HepG2 (cell line): ENCODE results near the gene MTFP1. TPM values are rescaled to one million over a fixed set of nuclear protein-coding genes. Genes with fewer than 3 reads are reported as not detected.
A peak's percentile ranks its signal among the peaks of the same experiment; 100 is the strongest.

Experiments
- CBX2 ChIP-seq, 2 experiments: fragments of 200-600 bp in 1 of 2; sonication (generic); formaldehyde crosslinking in 1 of 2; IDR thresholded peaks; 2 replicates each; pipeline versions ENCODE4 v1.7.0 to v1.8.1; 2018 to 2022; ENCODE audit warnings: low read depth in 2 of 2, low read length in 1 of 2, mild to moderate bottlenecking in 1 of 2, missing genetic modification reagents in 1 of 2
- FOSL1 ChIP-seq: sonication (generic); formaldehyde crosslinking; IDR thresholded peaks from 2 replicates; pipeline ENCODE4 v1.9.0; 2021; ENCODE audit warnings: missing genetic modification reagents, borderline replicate concordance
- GZF1 ChIP-seq: sonication (generic); formaldehyde crosslinking; IDR thresholded peaks from 2 replicates; pipeline ENCODE4 v1.5.1; 2020; ENCODE audit warnings: mild to moderate bottlenecking, missing genetic modification reagents
- HDAC1 ChIP-seq: sonication (generic); formaldehyde crosslinking; IDR thresholded peaks from 2 replicates; pipeline ENCODE4 v1.5.1; 2020; ENCODE audit warnings: mild to moderate bottlenecking, missing genetic modification reagents
- IKZF5 ChIP-seq: IDR thresholded peaks from 2 replicates; pipeline ENCODE4 v1.6.1; 2018; ENCODE audit warnings: missing genetic modification reagents, mild to moderate bottlenecking, missing compliant biosample characterization
- LRRFIP1 ChIP-seq: sonication (generic); formaldehyde crosslinking; conservative IDR thresholded peaks from 2 replicates; pipeline ENCODE4 v1.4.0; 2020; ENCODE audit warnings: missing genetic modification reagents
- MXI1 ChIP-seq: IDR thresholded peaks from 3 replicates; pipeline ENCODE4 v1.6.1; 2012; ENCODE audit warnings: low read depth, low read length, inconsistent platforms, borderline replicate concordance
- PITX1 ChIP-seq: sonication (generic); formaldehyde crosslinking; IDR thresholded peaks from 2 replicates; pipeline ENCODE4 v1.5.1; 2020; ENCODE audit warnings: mild to moderate bottlenecking, missing genetic modification reagents
- PREB ChIP-seq: sonication (generic); formaldehyde crosslinking; IDR thresholded peaks from 2 replicates; pipeline ENCODE4 v1.4.0; 2020; ENCODE audit warnings: missing genetic modification reagents
- SIN3A ChIP-seq: IDR thresholded peaks from 2 replicates; pipeline ENCODE4 v1.6.1; 2011; ENCODE audit warnings: low read depth, mild to moderate bottlenecking, control low read depth, low read length, borderline replicate concordance
- SIX4 ChIP-seq: sonication (generic); formaldehyde crosslinking; IDR thresholded peaks from 2 replicates; pipeline ENCODE4 v1.4.0; 2020; ENCODE audit warnings: missing genetic modification reagents
- ZEB1 ChIP-seq: IDR thresholded peaks from 2 replicates; pipeline ENCODE4 v1.6.1; 2012; ENCODE audit warnings: mild to moderate bottlenecking, low read depth, inconsistent platforms; ENCODE audit not compliant: insufficient replicate concordance
- ZNF101 ChIP-seq: sonication (generic); formaldehyde crosslinking; IDR thresholded peaks from 2 replicates; pipeline ENCODE4 v1.4.0; 2020; ENCODE audit warnings: mild to moderate bottlenecking, low read depth, missing genetic modification reagents, borderline replicate concordance
- ZNF124 ChIP-seq: sonication (generic); formaldehyde crosslinking; IDR thresholded peaks from 2 replicates; pipeline ENCODE4 v1.4.0; 2020; ENCODE audit warnings: missing genetic modification reagents
- ZNF138 ChIP-seq: sonication (generic); formaldehyde crosslinking; IDR thresholded peaks from 2 replicates; pipeline ENCODE4 v1.5.0; 2020; ENCODE audit warnings: mild to moderate bottlenecking, low read depth, missing genetic modification reagents
- ZNF468 ChIP-seq: sonication (generic); formaldehyde crosslinking; IDR thresholded peaks from 2 replicates; pipeline ENCODE4 v1.8.0; 2022; ENCODE audit warnings: mild to moderate bottlenecking, moderate library complexity, missing genetic modification reagents
- ZNF687 ChIP-seq: sonication (generic); formaldehyde crosslinking; IDR thresholded peaks from 2 replicates; pipeline ENCODE4 v1.5.1; 2020; ENCODE audit warnings: mild to moderate bottlenecking, missing genetic modification reagents, moderate library complexity
- ZNF784 ChIP-seq: sonication (generic); formaldehyde crosslinking; IDR thresholded peaks from 2 replicates; pipeline ENCODE4 v1.5.1; 2020; ENCODE audit warnings: missing genetic modification reagents, mild to moderate bottlenecking, borderline replicate concordance
- ZNF850 ChIP-seq: sonication (generic); formaldehyde crosslinking; conservative IDR thresholded peaks from 2 replicates; pipeline ENCODE4 v1.9.0; 2021; ENCODE audit warnings: mild to moderate bottlenecking, missing genetic modification reagents
- polyA plus RNA-seq, 8 experiments: library from polyadenylated mRNA; depleted of rRNA in 3 of 8; stranded (reverse) in 7 of 8; unstranded in 1 of 8; fragments of >200 nt; fragmentation: Illumina TruSeq in 4 of 8; extraction: Trizol in 4 of 8; gene quantifications; 2 replicates each; pipeline versions ENCODE4 v1.2.1 to v1.2.3, GENCODE V29; 2011 to 2016; ENCODE audit warnings: low read depth in 4 of 8, missing spikeins in 1 of 8, mixed read lengths in 1 of 8; ENCODE audit not compliant: insufficient read depth in 1 of 8
- total RNA-seq, 5 experiments: library from RNA; depleted of rRNA; stranded (reverse); fragments of >200 nt; fragmentation: Illumina TruSeq; extraction: Trizol; gene quantifications; 2 replicates each; pipeline ENCODE4 v1.2.3, GENCODE V29; 2016; ENCODE audit warnings: low read depth in 1 of 5

MTFP1 gene
- total and polyA plus RNA-seq, 2 of the 13 experiments (the other 11 are each of a cell fraction or from before 2014, with no cell fraction given), result 29.5 to 45.6 TPM

GRCh38 chr22:30423959-30424533 lies 1.5 kb upstream of the MTFP1 start (continued):
- TF ChIP-seq LRRFIP1 (CRISPR knock-in tag) (0 out of 2 replicates have a peak, but pooled peaks have one; percentile 12), GZF1 (CRISPR knock-in tag) (no peak), ZNF784 (CRISPR knock-in tag) (peak; percentile 82; the same call in 1 of the 2 replicates), ZNF850 (CRISPR knock-in tag) (no peak), PITX1 (CRISPR knock-in tag) (peak; percentile 28; the same call in 1 of the 2 replicates), HDAC1 (CRISPR knock-in tag) (peak; percentile 53; the same call in 1 of the 2 replicates), ZEB1 (no peak), ZNF124 (no peak; the same call in none of the 2 replicates), SIX4 (CRISPR knock-in tag) (peak; percentile 9; the same call in 1 of the 2 replicates), FOSL1 (CRISPR knock-in tag) (no peak), ZNF468 (CRISPR knock-in tag) (no peak), ZNF687 (CRISPR knock-in tag) (peak; percentile 82), PREB (CRISPR knock-in tag) (no peak), MXI1 (peak; percentile 81; the same call in 2 of the 3 replicates), SIN3A (no peak), ZNF138 (CRISPR knock-in tag) (no peak; the same call in 1 of the 2 replicates), IKZF5 (CRISPR knock-in tag) (no peak; the same call in 1 of the 2 replicates), ZNF101 (no peak), CBX2 (IDR thresholded peaks at IDR 0.05; ENCODE audit: low read depth, low read length) (no peak), CBX2 (CRISPR knock-in tag; IDR thresholded peaks at IDR 0.05; ENCODE audit: low read depth) (no peak)
